ENCODE results near the gene PRKCA. TPM values are rescaled to one million over a fixed set of nuclear protein-coding genes. Genes with fewer than 3 reads are reported as not detected.

Gene PRKCA
- total RNA-seq, 1 experiment from 2014 or later: 22.6 TPM

DNA sequence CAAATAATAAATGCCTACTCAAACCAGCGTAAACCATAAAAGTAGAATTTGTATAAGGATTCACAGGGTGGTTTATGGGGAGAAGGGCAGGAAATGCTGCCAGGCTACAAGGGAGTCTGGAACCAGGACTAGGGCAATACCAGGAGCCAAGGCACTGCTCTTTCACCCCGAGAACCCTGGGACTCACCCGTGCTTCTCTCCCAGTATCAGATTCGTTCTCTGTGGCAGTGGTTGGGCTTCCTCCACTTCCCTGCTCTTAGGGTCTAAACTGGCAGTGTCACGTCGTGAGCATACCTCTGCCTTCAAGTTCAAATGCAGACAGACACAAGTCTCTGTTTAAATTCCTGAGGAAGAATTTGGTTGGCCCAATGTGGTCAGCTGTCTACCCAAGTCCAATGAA lies 49.3 kb downstream of the PRKCA start:
- H2AFZ ChIP-seq (ENCODE audit: low read length): no peak overlapping the region
- H3K79me2 ChIP-seq (ENCODE audit: low read length): peaks cover 69% of the 10 kb centered on the region
- H3K4me1 ChIP-seq (ENCODE audit: insufficient read depth, low read length): peaks cover 77% of the 10 kb centered on the region
- H3K4me3 ChIP-seq (ENCODE audit: low read length): no peak overlapping the region
- TF ChIP-seq EZH2phosphoT487 (IDR thresholded peaks at IDR 0.05; ENCODE audit: borderline replicate concordance, low read length): no peak
- TF ChIP-seq, protein P1, sequence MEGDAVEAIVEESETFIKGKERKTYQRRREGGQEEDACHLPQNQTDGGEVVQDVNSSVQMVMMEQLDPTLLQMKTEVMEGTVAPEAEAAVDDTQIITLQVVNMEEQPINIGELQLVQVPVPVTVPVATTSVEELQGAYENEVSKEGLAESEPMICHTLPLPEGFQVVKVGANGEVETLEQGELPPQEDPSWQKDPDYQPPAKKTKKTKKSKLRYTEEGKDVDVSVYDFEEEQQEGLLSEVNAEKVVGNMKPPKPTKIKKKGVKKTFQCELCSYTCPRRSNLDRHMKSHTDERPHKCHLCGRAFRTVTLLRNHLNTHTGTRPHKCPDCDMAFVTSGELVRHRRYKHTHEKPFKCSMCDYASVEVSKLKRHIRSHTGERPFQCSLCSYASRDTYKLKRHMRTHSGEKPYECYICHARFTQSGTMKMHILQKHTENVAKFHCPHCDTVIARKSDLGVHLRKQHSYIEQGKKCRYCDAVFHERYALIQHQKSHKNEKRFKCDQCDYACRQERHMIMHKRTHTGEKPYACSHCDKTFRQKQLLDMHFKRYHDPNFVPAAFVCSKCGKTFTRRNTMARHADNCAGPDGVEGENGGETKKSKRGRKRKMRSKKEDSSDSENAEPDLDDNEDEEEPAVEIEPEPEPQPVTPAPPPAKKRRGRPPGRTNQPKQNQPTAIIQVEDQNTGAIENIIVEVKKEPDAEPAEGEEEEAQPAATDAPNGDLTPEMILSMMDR (conservative IDR thresholded peaks at IDR 0.05; ENCODE audit: low read depth, low read length): no peak
- no peak for TF ChIP-seq EZH2 (IDR thresholded peaks at IDR 0.05; ENCODE audit: low read length, unreplicated experiment)
- H3K27ac ChIP-seq (ENCODE audit: low read length): no peak overlapping the region
- no peaks in the 10 kb centered on the region for H4K20me1 ChIP-seq (ENCODE audit: low read length)
- DNase-seq: no peak
- no TSS peak for BruUV-seq (replicated peaks)
- no peak overlapping the region for H3K4me2 ChIP-seq (ENCODE audit: low read length)
- H3K9ac ChIP-seq (ENCODE audit: low read length): no peak overlapping the region
- H3K9me2 ChIP-seq (replicated peaks; ENCODE audit: low read length): no peaks in the 10 kb centered on the region
- H3K9me3 ChIP-seq (ENCODE audit: low read length): no peaks in the 10 kb centered on the region
- H3F3A ChIP-seq (ENCODE audit: low read length, unreplicated experiment): peaks cover 17% of the 10 kb centered on the region
- no peaks in the 10 kb centered on the region for H3K27me3 ChIP-seq (ENCODE audit: low read length)
- no peaks in the 10 kb centered on the region for H3K36me3 ChIP-seq (ENCODE audit: low read depth, low read length)
- ChIA-PET POLR2A (ENCODE audit: unreplicated experiment) (interaction anchor here (0.7 kb wide), 1 partner anchor 45 kb away, joined by 5 read pairs; no protein-coding TSS in a partner anchor), CTCF (no interaction called here)
- intact Hi-C loops (cut with micrococcal nuclease): no loop called here
- no peak for ATAC-seq

DNA sequence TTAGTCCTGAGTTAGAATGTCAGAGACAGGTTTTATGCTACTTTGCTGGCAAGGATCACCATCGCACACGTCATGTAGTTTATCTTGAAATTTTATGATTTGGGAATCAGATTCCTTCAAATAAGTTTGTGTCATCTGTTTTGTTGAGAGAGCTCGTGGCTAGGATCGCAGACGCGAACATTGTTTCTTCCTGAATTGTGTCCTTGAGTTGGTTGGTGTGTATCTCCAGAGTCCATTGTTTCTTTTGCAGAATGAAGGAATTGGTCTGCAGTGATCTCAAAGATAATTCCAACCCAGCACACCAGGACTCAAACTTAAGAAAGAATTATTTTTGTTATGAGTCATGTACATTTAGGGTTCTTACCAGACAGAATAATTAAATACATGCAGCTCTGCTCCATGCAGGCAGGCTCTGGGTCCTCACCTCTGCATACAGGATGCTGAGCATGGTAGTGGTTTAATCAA lies 51.6 kb downstream of the PRKCA start:
- intact Hi-C loops (cut with micrococcal nuclease): no loop called here
- H3K4me1 ChIP-seq (ENCODE audit: insufficient read depth, low read length): peaks cover 72% of the 10 kb centered on the region
- TF ChIP-seq EZH2phosphoT487 (IDR thresholded peaks at IDR 0.05; ENCODE audit: borderline replicate concordance, low read length): no peak
- no peak for TF ChIP-seq EZH2 (IDR thresholded peaks at IDR 0.05; ENCODE audit: low read length, unreplicated experiment)
- TF ChIP-seq, protein P1 (conservative IDR thresholded peaks at IDR 0.05; ENCODE audit: low read depth, low read length): no peak
- no TSS peak for BruUV-seq (replicated peaks)
- ATAC-seq (no peak), DNase-seq (no peak)
- no peaks in the 10 kb centered on the region for H3K9me3 ChIP-seq (ENCODE audit: low read length)
- CTCF ChIA-PET: interaction anchor here (0.6 kb wide), 1 partner anchor 8 kb away, joined by 4 read pairs; no protein-coding TSS in a partner anchor
- H3K27me3 ChIP-seq (ENCODE audit: low read length): no peaks in the 10 kb centered on the region
- no peaks in the 10 kb centered on the region for H4K20me1 ChIP-seq (ENCODE audit: low read length)
- H2AFZ ChIP-seq (ENCODE audit: low read length): no peak overlapping the region
- peaks cover 8% of the 10 kb centered on the region for H3F3A ChIP-seq (ENCODE audit: low read length, unreplicated experiment)
- H3K4me3 ChIP-seq (ENCODE audit: low read length): no peak overlapping the region
- no peaks in the 10 kb centered on the region for H3K9me2 ChIP-seq (replicated peaks; ENCODE audit: low read length)
- 0 out of 2 replicates have a peak overlapping the region, but pooled peaks have one; percentile 1 for H3K4me2 ChIP-seq (ENCODE audit: low read length)
- POLR2A ChIA-PET (ENCODE audit: unreplicated experiment): no interaction called here
- H3K9ac ChIP-seq (ENCODE audit: low read length): no peak overlapping the region
- no peaks in the 10 kb centered on the region for H3K36me3 ChIP-seq (ENCODE audit: low read depth, low read length)
- peaks cover 85% of the 10 kb centered on the region for H3K79me2 ChIP-seq (ENCODE audit: low read length)
- H3K27ac ChIP-seq (ENCODE audit: low read length): 0 out of 2 replicates have a peak overlapping the region, but pooled peaks have one; percentile 17

DNA sequence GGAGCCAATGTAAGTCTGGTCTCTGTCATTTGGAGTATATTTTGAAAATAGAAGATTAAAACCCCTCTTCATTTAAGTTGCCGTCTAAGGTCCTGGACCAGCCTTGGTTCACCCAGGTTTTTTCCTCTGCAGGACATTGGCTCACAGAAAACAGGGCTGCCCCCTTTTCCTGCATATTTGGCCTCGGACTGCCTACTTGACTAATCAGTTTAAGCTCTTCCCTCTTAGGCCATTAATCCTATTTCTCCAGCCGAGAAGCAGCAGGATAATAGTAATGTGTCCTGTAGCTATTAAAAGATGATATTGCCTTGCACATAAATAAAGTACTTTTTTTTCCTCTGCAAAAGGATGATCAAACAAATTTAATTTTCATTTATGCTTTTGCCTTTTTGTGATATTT lies 52.1 kb downstream of the PRKCA start:
- BruUV-seq (replicated peaks): no TSS peak

More for the DNA sequence above, 52.1 kb downstream of the PRKCA start:
- peaks cover 72% of the 10 kb centered on the region for H3K4me1 ChIP-seq (ENCODE audit: insufficient read depth, low read length)
- H3K79me2 ChIP-seq (ENCODE audit: low read length): peaks cover 86% of the 10 kb centered on the region
- no peaks in the 10 kb centered on the region for H3K9me3 ChIP-seq (ENCODE audit: low read length)
- DNase-seq (no peak), ATAC-seq (no peak)
- CTCF ChIA-PET: interaction anchor here (0.6 kb wide), 1 partner anchor 9 kb away, joined by 4 read pairs; no protein-coding TSS in a partner anchor
- no peak overlapping the region for H3K4me2 ChIP-seq (ENCODE audit: low read length)
- H4K20me1 ChIP-seq (ENCODE audit: low read length): no peaks in the 10 kb centered on the region
- H3K9me2 ChIP-seq (replicated peaks; ENCODE audit: low read length): no peaks in the 10 kb centered on the region
- POLR2A ChIA-PET (ENCODE audit: unreplicated experiment): no interaction called here
- no peaks in the 10 kb centered on the region for H3K27me3 ChIP-seq (ENCODE audit: low read length)
- TF ChIP-seq EZH2 (IDR thresholded peaks at IDR 0.05; ENCODE audit: low read length, unreplicated experiment) (no peak), EZH2phosphoT487 (IDR thresholded peaks at IDR 0.05; ENCODE audit: borderline replicate concordance, low read length) (no peak)
- TF ChIP-seq, protein P1 (conservative IDR thresholded peaks at IDR 0.05; ENCODE audit: low read depth, low read length): no peak
- no peak overlapping the region for H3K9ac ChIP-seq (ENCODE audit: low read length)
- intact Hi-C loops (cut with micrococcal nuclease): no loop called here
- no peak overlapping the region for H3K27ac ChIP-seq (ENCODE audit: low read length)
- no peak overlapping the region for H3K4me3 ChIP-seq (ENCODE audit: low read length)
- H3K36me3 ChIP-seq (ENCODE audit: low read depth, low read length): no peaks in the 10 kb centered on the region
- H2AFZ ChIP-seq (ENCODE audit: low read length): no peak overlapping the region
- peaks cover 6% of the 10 kb centered on the region for H3F3A ChIP-seq (ENCODE audit: low read length, unreplicated experiment)
